MG63 (cell line): ENCODE data around the gene SLC4A1AP. TPM values are rescaled to one million over a fixed set of nuclear protein-coding genes. Genes with fewer than 3 reads are reported as not detected.

Experiments
- DNase-seq: peaks from one replicate; pipeline ENCODE4 v3.0.0-alpha.2; 2020
- H3K27me3 ChIP-seq: fragments of 250-450 bp; sonication (Bioruptor Pico); 2 replicates; pipeline ENCODE4 v1.5.1; 2020; ENCODE audit warnings: mild to moderate bottlenecking, moderate library complexity
- H3K36me3 ChIP-seq: fragments of 250-450 bp; sonication (Bioruptor Pico); 2 replicates; pipeline ENCODE4 v1.5.1; 2020; ENCODE audit warnings: mild to moderate bottlenecking, moderate library complexity
- H3K4me3 ChIP-seq: fragments of 250-450 bp; sonication (Bioruptor Pico); 2 replicates; pipeline ENCODE4 v1.5.1; 2020; ENCODE audit warnings: mild to moderate bottlenecking, moderate library complexity
- H3K9me3 ChIP-seq: fragments of 250-450 bp; sonication (Bioruptor Pico); 2 replicates; pipeline ENCODE4 v1.5.1; 2020; ENCODE audit warnings: mild to moderate bottlenecking, moderate library complexity
- total RNA-seq: library from RNA; depleted of rRNA; stranded (reverse); fragments of >200 nt; shearing (Covaris generic); gene quantifications from 2 replicates; pipeline ENCODE4 v1.2.3, GENCODE V29; 2014; ENCODE audit warnings: low replicate concordance

The SLC4A1AP gene
- total RNA-seq, 1 experiment from 2014 or later, result 27.1 TPM

- H3K9me3 ChIP-seq, result no peaks in the 10 kb centered on the region
- peaks cover 75% of the 10 kb centered on the region for H3K36me3 ChIP-seq
- DNase-seq, result no peak
- no peak overlapping the region for H3K4me3 ChIP-seq
- H3K27me3 ChIP-seq, result no peaks in the 10 kb centered on the region
Measured at GRCh38 chr2:27638709-27639108, 25.0 kb upstream of the SLC4A1AP start.

GRCh38 chr2:27640722-27641245, 22.9 kb upstream of the SLC4A1AP start:
- Histone ChIP-seq H3K4me3 (no peak overlapping the region), H3K36me3 (peaks cover 60% of the 10 kb centered on the region), H3K9me3 (no peaks in the 10 kb centered on the region), H3K27me3 (no peaks in the 10 kb centered on the region)
- DNase-seq, result no peak

GRCh38 chr2:27645197-27645596, 18.5 kb upstream of the SLC4A1AP start:
- Histone ChIP-seq H3K4me3 (no peak overlapping the region), H3K9me3 (no peaks in the 10 kb centered on the region), H3K36me3 (peaks cover 41% of the 10 kb centered on the region), H3K27me3 (no peaks in the 10 kb centered on the region)
- no peak for DNase-seq

- Histone ChIP-seq H3K36me3 (peaks cover 49% of the 10 kb centered on the region), H3K9me3 (no peaks in the 10 kb centered on the region), H3K27me3 (no peaks in the 10 kb centered on the region), H3K4me3 (no peak overlapping the region)
- no peak for DNase-seq
Measured at GRCh38 chr2:27647289-27647688, 16.4 kb upstream of the SLC4A1AP start.

GRCh38 chr2:27647737-27648136, 16.0 kb upstream of the SLC4A1AP start:
- no peak overlapping the region for H3K4me3 ChIP-seq
- H3K36me3 ChIP-seq, result peaks cover 50% of the 10 kb centered on the region
- no peaks in the 10 kb centered on the region for H3K27me3 ChIP-seq
- no peaks in the 10 kb centered on the region for H3K9me3 ChIP-seq
- DNase-seq, result no peak

- Histone ChIP-seq H3K27me3 (no peaks in the 10 kb centered on the region), H3K36me3 (peaks cover 68% of the 10 kb centered on the region), H3K4me3 (no peak overlapping the region), H3K9me3 (no peaks in the 10 kb centered on the region)
- no peak for DNase-seq
Measured at GRCh38 chr2:27651056-27651455, 12.6 kb upstream of the SLC4A1AP start.

- DNase-seq, result no peak
- Histone ChIP-seq H3K4me3 (no peak overlapping the region), H3K36me3 (peaks cover 75% of the 10 kb centered on the region), H3K27me3 (no peaks in the 10 kb centered on the region), H3K9me3 (no peaks in the 10 kb centered on the region)
Measured at GRCh38 chr2:27652341-27652740, 11.3 kb upstream of the SLC4A1AP start.

GRCh38 chr2:27652790-27653189, 10.9 kb upstream of the SLC4A1AP start:
- H3K36me3 ChIP-seq, result peaks cover 76% of the 10 kb centered on the region
- H3K9me3 ChIP-seq, result no peaks in the 10 kb centered on the region
- no peak overlapping the region for H3K4me3 ChIP-seq
- H3K27me3 ChIP-seq, result no peaks in the 10 kb centered on the region
- no peak for DNase-seq

- DNase-seq, result no peak
- Histone ChIP-seq H3K36me3 (peaks cover 70% of the 10 kb centered on the region), H3K4me3 (no peak overlapping the region), H3K9me3 (no peaks in the 10 kb centered on the region), H3K27me3 (no peaks in the 10 kb centered on the region)
Measured at GRCh38 chr2:27653397-27653796, 10.3 kb upstream of the SLC4A1AP start.

- Histone ChIP-seq H3K36me3 (peaks cover 66% of the 10 kb centered on the region), H3K27me3 (no peaks in the 10 kb centered on the region), H3K9me3 (no peaks in the 10 kb centered on the region), H3K4me3 (no peak overlapping the region)
- peak; percentile 60 for DNase-seq
Measured at GRCh38 chr2:27655155-27655951, 8.3 kb upstream of the SLC4A1AP start.

- Histone ChIP-seq H3K36me3 (peaks cover 34% of the 10 kb centered on the region), H3K9me3 (no peaks in the 10 kb centered on the region; the same call in 1 of the 2 replicates), H3K4me3 (no peak overlapping the region), H3K27me3 (no peaks in the 10 kb centered on the region)
- DNase-seq, result no peak
Measured at GRCh38 chr2:27661371-27661770, 2.3 kb upstream of the SLC4A1AP start.

GRCh38 chr2:27664154-27664574, 475 bp downstream of the SLC4A1AP start:
- H3K36me3 ChIP-seq, result peaks cover 42% of the 10 kb centered on the region
- no peaks in the 10 kb centered on the region for H3K27me3 ChIP-seq
- DNase-seq, result no peak
- H3K9me3 ChIP-seq, result no peaks in the 10 kb centered on the region; the same call in 1 of the 2 replicates
- H3K4me3 ChIP-seq, result peak overlapping the region; percentile 98

- no peaks in the 10 kb centered on the region; the same call in 1 of the 2 replicates for H3K9me3 ChIP-seq
- H3K36me3 ChIP-seq, result peaks cover 43% of the 10 kb centered on the region
- H3K4me3 ChIP-seq, result peak overlapping the region; percentile 98
- no peak for DNase-seq
- H3K27me3 ChIP-seq, result no peaks in the 10 kb centered on the region
Measured at GRCh38 chr2:27664622-27665363, 1.1 kb downstream of the SLC4A1AP start.

- Histone ChIP-seq H3K36me3 (peaks cover 27% of the 10 kb centered on the region), H3K27me3 (no peaks in the 10 kb centered on the region), H3K9me3 (no peaks in the 10 kb centered on the region; the same call in 1 of the 2 replicates), H3K4me3 (no peak overlapping the region)
- no peak for DNase-seq
Measured at GRCh38 chr2:27667446-27667845, 3.8 kb downstream of the SLC4A1AP start.

- peaks cover 50% of the 10 kb centered on the region for H3K36me3 ChIP-seq
Measured at GRCh38 chr2:27671235-27671634, 7.5 kb downstream of the SLC4A1AP start.

GRCh38 chr2:27672723-27673486, 9.2 kb downstream of the SLC4A1AP start:
- Histone ChIP-seq H3K36me3 (peaks cover 53% of the 10 kb centered on the region), H3K9me3 (no peaks in the 10 kb centered on the region), H3K4me3 (no peak overlapping the region), H3K27me3 (no peaks in the 10 kb centered on the region)
- no peak for DNase-seq

More at GRCh38 chr2:27671235-27671634, 7.5 kb downstream of the SLC4A1AP start:
- H3K27me3 ChIP-seq, result no peaks in the 10 kb centered on the region
- no peaks in the 10 kb centered on the region for H3K9me3 ChIP-seq
- no peak for DNase-seq
- no peak overlapping the region for H3K4me3 ChIP-seq

- H3K9me3 ChIP-seq, result no peaks in the 10 kb centered on the region
- peaks cover 46% of the 10 kb centered on the region for H3K36me3 ChIP-seq
- no peak overlapping the region for H3K4me3 ChIP-seq
- H3K27me3 ChIP-seq, result no peaks in the 10 kb centered on the region
- no peak for DNase-seq
Measured at GRCh38 chr2:27680571-27680970, 16.9 kb downstream of the SLC4A1AP start.
